Endothelial cell (in vitro differentiated cells): ENCODE results near the gene ZFAND3. TPM values are rescaled to one million over a fixed set of nuclear protein-coding genes. Genes with fewer than 3 reads are reported as not detected.

Experiments used
- DNase-seq: peaks from one replicate; pipeline ENCODE4 v3.0.0; 2021; ENCODE audit warnings: low spot score
- H3K27ac Mint-ChIP-seq: one replicate; pipeline ENCODE4 v1.8.0; 2021; ENCODE audit warnings: mixed read lengths, inconsistent platforms; ENCODE audit not compliant: unreplicated experiment
- H3K27me3 Mint-ChIP-seq: one replicate; pipeline ENCODE4 v1.8.0; 2021; ENCODE audit warnings: mild to moderate bottlenecking, moderate library complexity, mixed read lengths, inconsistent platforms; ENCODE audit not compliant: unreplicated experiment
- H3K36me3 Mint-ChIP-seq: one replicate; pipeline ENCODE4 v1.8.0; 2021; ENCODE audit warnings: mild to moderate bottlenecking, low read depth, mixed read lengths, inconsistent platforms; ENCODE audit not compliant: unreplicated experiment
- H3K4me1 Mint-ChIP-seq: one replicate; pipeline ENCODE4 v1.8.0; 2021; ENCODE audit warnings: mild to moderate bottlenecking, mixed read lengths, inconsistent platforms; ENCODE audit not compliant: unreplicated experiment
- H3K4me3 Mint-ChIP-seq: one replicate; pipeline ENCODE4 v1.8.0; 2021; ENCODE audit warnings: mild to moderate bottlenecking, mixed read lengths, inconsistent platforms; ENCODE audit not compliant: unreplicated experiment
- H3K9me3 Mint-ChIP-seq: one replicate; pipeline ENCODE4 v1.8.0; 2021; ENCODE audit warnings: mixed read lengths, inconsistent platforms; ENCODE audit not compliant: unreplicated experiment
- total RNA-seq: library from RNA; stranded (reverse); fragmentation: NEBNext Ultra II Directional; extraction: Animal tissue kit (Norgen Biotek cat#: 25700); gene quantifications from one replicate; pipeline ENCODE4 v1.2.1, GENCODE V29; 2021; ENCODE audit not compliant: unreplicated experiment
- TF ChIP-seq, protein P1 (sequence below): fragments of 200-600 bp; sonication (generic); IDR thresholded peaks from one replicate; pipeline ENCODE4 v1.5.0; 2021; ENCODE audit warnings: antibody characterized with exemption; ENCODE audit not compliant: unreplicated experiment

Gene ZFAND3
- total RNA-seq, 1 donor from 2014 or later, result 96.3 TPM

DNA sequence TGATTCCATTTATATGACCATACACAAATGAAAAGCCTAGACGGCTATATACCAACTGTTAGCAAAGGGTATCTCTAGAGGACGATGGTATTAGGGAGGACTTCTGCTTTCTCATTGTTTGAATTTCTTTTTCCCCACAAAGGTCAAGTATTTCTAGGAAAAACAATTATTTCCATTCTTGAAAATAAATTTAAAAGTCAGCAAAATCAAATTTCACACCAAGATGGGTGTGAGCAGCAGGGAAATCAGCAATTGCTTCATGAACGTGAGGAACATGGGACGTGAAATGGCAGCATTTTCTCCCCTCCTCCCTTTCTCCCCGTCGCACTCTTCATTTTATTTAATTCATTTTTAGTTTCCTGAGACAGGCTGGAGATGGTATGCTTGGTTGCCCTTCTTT lies 5.2 kb upstream of the ZFAND3 start:
- H3K27me3 Mint-ChIP-seq, result peaks cover 7% of the 10 kb centered on the region
- H3K27ac Mint-ChIP-seq, result no peak overlapping the region
- H3K4me3 Mint-ChIP-seq, result no peak overlapping the region
- peaks cover 15% of the 10 kb centered on the region for H3K4me1 Mint-ChIP-seq
- no peaks in the 10 kb centered on the region for H3K9me3 Mint-ChIP-seq
- DNase-seq, result no peak
- TF ChIP-seq, protein P1, sequence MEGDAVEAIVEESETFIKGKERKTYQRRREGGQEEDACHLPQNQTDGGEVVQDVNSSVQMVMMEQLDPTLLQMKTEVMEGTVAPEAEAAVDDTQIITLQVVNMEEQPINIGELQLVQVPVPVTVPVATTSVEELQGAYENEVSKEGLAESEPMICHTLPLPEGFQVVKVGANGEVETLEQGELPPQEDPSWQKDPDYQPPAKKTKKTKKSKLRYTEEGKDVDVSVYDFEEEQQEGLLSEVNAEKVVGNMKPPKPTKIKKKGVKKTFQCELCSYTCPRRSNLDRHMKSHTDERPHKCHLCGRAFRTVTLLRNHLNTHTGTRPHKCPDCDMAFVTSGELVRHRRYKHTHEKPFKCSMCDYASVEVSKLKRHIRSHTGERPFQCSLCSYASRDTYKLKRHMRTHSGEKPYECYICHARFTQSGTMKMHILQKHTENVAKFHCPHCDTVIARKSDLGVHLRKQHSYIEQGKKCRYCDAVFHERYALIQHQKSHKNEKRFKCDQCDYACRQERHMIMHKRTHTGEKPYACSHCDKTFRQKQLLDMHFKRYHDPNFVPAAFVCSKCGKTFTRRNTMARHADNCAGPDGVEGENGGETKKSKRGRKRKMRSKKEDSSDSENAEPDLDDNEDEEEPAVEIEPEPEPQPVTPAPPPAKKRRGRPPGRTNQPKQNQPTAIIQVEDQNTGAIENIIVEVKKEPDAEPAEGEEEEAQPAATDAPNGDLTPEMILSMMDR, result no peak
- no peaks in the 10 kb centered on the region for H3K36me3 Mint-ChIP-seq

DNA sequence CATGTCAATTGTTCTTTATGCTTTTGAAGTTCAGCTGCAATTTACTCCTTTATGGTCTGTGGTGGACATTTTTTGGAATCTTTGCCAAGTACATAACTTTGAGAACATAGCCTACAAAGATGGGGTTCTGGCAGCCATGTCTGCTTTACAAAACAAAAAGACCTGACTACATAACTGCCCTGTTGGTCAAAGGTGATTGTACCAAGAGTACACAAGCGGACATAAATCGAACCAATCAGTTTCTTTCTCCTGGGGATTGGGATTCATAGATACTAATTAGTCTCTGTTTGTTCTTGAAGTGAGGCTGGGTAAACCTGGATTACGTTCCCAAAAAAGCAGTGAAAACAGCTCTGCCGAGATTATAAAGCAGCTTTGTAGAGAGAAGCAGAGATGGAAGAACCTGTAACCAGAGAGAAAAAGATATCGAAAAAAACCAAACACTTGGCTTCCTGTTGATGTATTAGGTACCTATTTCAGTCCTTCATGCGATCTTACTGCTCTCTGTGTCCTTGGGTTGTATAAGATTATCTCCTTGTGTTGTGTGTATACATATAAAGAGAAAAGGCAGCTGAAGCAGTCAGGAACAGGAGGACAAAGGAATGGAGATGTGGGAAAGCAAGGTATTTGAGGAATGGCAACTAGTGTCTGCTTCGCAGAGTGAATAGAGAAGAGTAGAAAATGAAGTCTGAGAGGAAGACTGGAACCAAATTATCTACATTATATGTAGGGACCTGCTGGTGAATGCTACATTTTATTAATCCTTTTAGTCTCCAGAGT lies 2.7 kb upstream of the ZFAND3 start:
- no peaks in the 10 kb centered on the region for H3K9me3 Mint-ChIP-seq
- peaks cover 3% of the 10 kb centered on the region for H3K36me3 Mint-ChIP-seq
- no peak for DNase-seq
- H3K4me1 Mint-ChIP-seq, result peaks cover 29% of the 10 kb centered on the region
- peaks cover 13% of the 10 kb centered on the region for H3K27me3 Mint-ChIP-seq
- TF ChIP-seq, protein P1, result no peak
- H3K27ac Mint-ChIP-seq, result peak overlapping the region; percentile 27
- no peak overlapping the region for H3K4me3 Mint-ChIP-seq

DNA sequence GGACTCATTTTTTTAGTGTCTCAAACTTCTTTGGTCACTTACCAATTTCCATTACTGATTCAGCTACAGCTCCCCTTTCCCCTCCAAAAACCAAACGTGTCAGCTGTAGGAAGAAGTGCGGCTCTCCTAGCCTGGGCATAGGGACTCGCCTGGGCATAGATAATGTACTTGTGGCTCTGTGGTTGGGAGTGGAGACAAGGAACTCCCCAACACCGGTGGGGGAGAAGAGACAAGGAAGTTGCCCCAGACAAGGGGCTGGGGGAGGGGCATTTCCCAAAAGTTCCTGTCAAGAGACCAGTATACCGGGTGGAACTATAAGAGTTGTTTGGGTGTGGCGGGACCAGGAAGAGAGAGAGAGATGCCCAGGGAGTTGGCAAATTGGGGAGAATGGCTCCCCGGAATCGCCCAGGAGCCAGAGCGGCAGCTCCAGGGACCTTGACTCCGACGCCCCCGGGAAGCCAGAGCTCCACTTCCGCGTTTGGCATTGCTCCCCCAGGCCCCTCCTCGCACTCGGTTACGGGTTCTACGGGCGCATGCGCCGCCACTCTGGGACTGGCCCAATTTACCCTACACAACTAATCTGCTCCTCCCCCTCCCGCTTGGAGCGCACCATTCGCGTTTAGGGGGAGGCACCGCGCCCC lies 871 bp upstream of the ZFAND3 start:
- H3K9me3 Mint-ChIP-seq, result no peaks in the 10 kb centered on the region
- peak overlapping the region; percentile 99 for H3K4me3 Mint-ChIP-seq
- H3K4me1 Mint-ChIP-seq, result peaks cover 47% of the 10 kb centered on the region

DNA sequence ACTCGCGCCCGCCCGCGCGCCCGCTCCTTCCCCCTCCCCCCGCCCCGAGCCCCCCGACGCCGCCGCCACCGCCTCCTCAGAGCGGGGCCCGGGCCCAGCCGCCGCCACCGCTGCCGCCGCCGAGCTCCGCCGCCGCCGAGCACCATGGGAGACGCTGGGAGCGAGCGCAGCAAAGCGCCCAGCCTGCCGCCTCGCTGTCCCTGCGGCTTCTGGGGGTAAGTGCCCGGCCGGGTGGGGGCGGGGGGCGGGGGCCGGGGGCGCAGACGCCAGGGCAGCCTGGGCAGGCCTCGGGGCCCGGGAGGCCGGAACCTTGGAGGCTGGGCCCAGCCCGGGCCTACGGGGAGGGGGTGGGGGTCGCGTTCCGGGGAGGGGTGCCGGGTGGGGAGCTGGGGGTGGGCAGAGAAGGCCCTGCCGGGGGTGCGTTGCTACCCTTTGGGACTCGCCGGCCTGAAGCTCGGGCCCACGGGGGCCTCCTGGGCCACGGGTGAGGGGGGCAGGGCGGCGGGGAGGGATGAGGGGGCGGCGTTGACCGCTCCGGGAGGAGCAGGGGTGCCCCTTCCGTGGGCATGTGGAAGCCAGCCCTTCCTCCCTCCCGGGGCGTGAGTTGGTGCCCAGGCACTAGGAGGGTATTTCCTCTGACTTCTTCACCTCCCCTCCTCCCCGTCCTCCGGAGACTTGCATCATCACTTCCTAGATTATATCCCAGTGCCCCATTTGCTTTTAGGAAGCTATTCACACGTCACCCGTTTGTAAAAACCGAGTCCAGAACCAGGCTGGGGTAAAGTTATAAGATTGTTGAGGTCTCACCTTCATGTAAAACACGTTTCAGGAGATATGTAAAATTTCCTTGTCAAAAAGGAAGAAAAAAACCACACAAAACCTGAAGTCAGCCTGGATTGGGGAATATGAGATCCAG lies 533 bp downstream of the ZFAND3 start:
- Mint-ChIP-seq H3K9me3 (no peaks in the 10 kb centered on the region), H3K4me3 (peak overlapping the region; percentile 98), H3K36me3 (peaks cover 3% of the 10 kb centered on the region), H3K27me3 (peaks cover 14% of the 10 kb centered on the region), H3K4me1 (peaks cover 47% of the 10 kb centered on the region), H3K27ac (peak overlapping the region; percentile 97)
- TF ChIP-seq, protein P1, result no peak
- peak; percentile 51 for DNase-seq

More for the DNA sequence above, 871 bp upstream of the ZFAND3 start:
- Mint-ChIP-seq H3K36me3 (peaks cover 3% of the 10 kb centered on the region), H3K27me3 (peaks cover 14% of the 10 kb centered on the region), H3K27ac (peak overlapping the region; percentile 99)
- peak; percentile 87 for DNase-seq
- TF ChIP-seq, protein P1, result no peak
